Measurements from ENCODE around the gene CRYL1.
A peak's percentile ranks its signal among the peaks of the same experiment; 100 is the strongest.

CRYL1 gene

DNA sequence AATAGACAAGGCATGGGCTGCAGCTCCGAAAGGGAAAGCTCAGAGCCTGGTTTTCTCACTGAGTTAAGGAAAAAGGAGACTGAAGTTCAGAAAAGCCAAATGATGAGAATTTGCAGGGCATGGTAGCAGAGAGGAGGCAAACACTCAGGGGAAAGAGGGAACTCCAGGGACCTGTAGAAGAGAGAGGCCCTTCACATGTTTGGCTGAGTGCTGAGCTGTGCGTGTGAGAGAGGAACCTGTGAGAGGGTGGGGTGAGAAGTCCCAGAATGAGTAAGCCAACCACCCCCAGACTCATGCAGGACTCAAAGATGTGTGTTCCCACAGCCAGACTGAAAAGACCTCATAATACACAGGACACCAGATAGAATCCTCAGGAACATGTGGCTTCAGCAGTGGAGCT is 2.8 kb upstream of the CRYL1 start:
- peak in 1 of 2 donors; percentile 2 for DNase-seq (ENCODE audit: low read depth in 2 of 2)

- no peak for DNase-seq (ENCODE audit: low read depth in 2 of 2)
Measured at GRCh38 chr13:20526664-20527063, 1.0 kb upstream of the CRYL1 start.

GRCh38 chr13:20525144-20525600 is 485 bp downstream of the CRYL1 start:
- peak in 1 of 2 donors; percentile 0 for DNase-seq (ENCODE audit: low read depth in 2 of 2)

- no peak for DNase-seq (ENCODE audit: low read depth in 2 of 2)
Measured at GRCh38 chr13:20521364-20522115, 4.1 kb downstream of the CRYL1 start.

GRCh38 chr13:20519875-20520274 is 5.8 kb downstream of the CRYL1 start:
- DNase-seq (ENCODE audit: low read depth in 2 of 2), result no peak

DNA sequence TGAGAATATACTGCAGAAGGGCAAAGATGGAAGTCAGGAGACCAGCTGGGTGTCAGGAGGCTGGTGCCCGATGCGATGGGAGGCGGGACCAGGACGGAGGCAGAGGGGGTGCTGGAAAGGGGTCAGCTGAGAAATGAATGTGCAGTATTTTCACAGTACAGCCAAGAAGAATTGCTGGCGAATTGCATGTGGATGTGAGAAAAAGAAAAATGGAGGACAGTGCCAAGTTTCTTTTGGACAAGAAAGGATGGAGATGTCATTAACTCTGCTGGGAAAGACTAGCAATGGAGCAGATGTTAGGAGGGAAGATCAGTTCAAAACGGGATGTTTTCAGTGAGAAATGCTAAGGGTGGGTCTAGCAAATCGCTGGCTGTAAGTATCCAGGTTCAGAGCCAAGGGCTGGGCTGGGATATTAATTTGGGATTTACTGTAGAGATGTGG is 7.0 kb downstream of the CRYL1 start:
- no peak for DNase-seq (ENCODE audit: low read depth in 2 of 2)

- DNase-seq (ENCODE audit: low read depth in 2 of 2), result no peak
Measured at GRCh38 chr13:20514866-20515265, 10.8 kb downstream of the CRYL1 start.

- no peak for DNase-seq (ENCODE audit: low read depth in 2 of 2)
Measured at GRCh38 chr13:20513466-20513995, 12.1 kb downstream of the CRYL1 start.

DNA sequence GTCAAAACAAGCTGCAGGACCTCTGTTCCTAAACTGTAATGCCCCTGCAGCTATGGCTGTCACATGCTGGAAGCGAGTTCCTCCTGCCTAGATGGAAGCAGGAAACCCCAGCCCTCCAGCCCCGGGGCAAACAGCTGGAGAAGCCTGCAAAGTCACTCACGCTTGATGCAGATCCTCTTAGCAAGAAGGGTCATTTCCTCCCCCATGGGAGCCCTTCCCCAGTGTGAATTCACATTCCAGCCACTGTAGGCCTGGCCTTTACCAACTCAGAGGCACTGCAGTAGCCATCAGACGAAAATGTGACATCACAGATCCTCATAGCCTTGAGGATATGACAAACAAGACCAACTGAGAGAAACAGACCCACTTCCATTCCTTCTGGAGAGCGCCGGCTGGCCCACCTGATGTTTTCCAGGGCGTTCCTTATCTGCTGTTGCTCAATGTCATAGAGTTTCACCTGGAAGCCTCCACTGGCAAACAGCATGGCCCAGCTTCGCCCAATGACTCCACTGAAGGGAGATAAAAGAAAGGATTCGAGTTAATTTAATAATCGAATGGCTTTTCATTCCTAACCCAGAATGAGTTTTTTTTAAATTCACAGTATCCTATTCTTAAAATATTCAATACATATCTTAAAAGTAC is 13.5 kb downstream of the CRYL1 start:
- DNase-seq (ENCODE audit: low read depth in 2 of 2), result no peak

- DNase-seq (ENCODE audit: low read depth in 2 of 2), result no peak
Measured at GRCh38 chr13:20506696-20507095, 19.0 kb downstream of the CRYL1 start.

- DNase-seq (ENCODE audit: low read depth in 2 of 2), result no peak
Measured at GRCh38 chr13:20505405-20506366, 20.0 kb downstream of the CRYL1 start.

- no peak for DNase-seq (ENCODE audit: low read depth in 2 of 2)
Measured at GRCh38 chr13:20503088-20504083, 22.3 kb downstream of the CRYL1 start.

- DNase-seq (ENCODE audit: low read depth in 2 of 2), result no peak
Measured at GRCh38 chr13:20501592-20501991, 24.1 kb downstream of the CRYL1 start.

- no peak for DNase-seq (ENCODE audit: low read depth in 2 of 2)
Measured at GRCh38 chr13:20501120-20501519, 24.5 kb downstream of the CRYL1 start.

DNA sequence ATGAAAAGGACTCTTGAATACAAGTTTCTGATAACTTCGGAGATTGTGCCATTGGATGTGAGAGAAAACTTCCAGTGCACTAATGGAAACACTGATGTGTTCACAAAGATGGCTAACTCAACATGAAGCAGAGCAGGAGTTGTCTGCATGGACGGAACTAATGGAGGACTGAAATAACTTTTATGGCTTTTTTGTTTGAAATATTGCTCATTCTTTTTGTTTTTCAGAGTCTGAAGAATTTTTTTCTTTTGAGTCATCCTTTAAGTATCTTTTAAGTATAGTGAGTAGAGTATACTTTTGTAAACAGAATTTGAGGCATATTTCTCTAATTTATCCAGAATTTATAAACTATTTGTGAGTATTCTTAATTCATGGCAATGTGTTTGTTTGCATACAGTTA is 25.7 kb downstream of the CRYL1 start:
- DNase-seq (ENCODE audit: low read depth in 2 of 2), result no peak

GRCh38 chr13:20498659-20499058 is 27.0 kb downstream of the CRYL1 start:
- DNase-seq (ENCODE audit: low read depth in 2 of 2), result no peak

DNA sequence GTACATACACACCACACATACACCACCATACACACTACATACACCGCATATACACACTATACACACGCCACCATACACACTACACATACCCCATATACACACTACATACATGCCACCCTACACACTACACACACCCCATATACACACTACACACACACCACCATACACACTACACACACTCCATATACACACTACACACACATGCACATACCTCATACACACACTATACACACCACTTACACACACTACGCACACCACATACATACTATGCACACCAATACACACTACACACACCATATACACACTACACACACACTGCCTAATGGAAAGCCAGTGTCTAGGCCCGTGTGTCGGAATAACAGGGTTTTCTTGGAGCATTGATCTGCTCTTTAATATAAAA is 27.5 kb downstream of the CRYL1 start:
- no peak for DNase-seq (ENCODE audit: low read depth in 2 of 2)

DNA sequence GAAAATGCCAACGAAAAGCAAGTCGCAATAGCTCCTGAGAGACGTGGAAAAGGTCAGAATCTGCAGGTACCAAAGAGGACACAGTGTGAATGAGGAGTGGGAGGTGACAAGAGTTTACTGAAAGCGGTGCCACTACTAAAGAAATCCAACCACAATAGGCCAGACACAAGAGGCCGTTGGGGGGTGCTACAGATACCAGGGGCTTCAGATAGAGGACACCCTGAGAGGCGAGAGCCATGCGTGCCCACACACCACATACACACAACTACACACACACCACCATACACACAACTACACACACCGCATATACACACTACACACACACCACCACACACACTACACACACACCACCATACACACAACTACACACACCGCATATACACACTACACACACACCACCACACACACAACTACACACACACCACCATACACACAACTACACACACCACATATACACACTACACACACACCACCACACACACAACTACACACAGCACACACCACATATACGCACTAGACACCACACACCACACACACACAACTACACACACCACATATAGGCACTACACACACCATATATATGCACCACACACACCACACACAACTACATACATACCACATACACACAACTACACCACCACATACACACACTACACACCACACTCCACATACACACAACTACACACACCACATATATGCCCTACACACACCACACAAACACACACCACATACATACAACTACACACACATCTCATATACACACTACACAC is 28.5 kb downstream of the CRYL1 start:
- no peak for DNase-seq (ENCODE audit: low read depth in 2 of 2)

GRCh38 chr13:20495087-20496023 is 30.3 kb downstream of the CRYL1 start:
- DNase-seq (ENCODE audit: low read depth in 2 of 2), result peak in 1 of 2 donors; percentile 19
